ENCODE measurements around the gene ADAM17.

- TF ChIP-seq CTCF (IDR thresholded peaks at IDR 0.05; ENCODE audit: low read length) (no peak), EZH2 (optimal IDR thresholded peaks at IDR 0.05; ENCODE audit: low read depth, low read length) (no peak), EZH2phosphoT487 (IDR thresholded peaks at IDR 0.05; ENCODE audit: low read length) (no peak)
Measured at GRCh38 chr2:9543557-9543956, 12.1 kb downstream of the ADAM17 start.

Data from MM.1S (cell line).